Stimulated activated naive CD8-positive, alpha-beta T cell treated with anti-CD3 and anti-CD28 coated beads, Interleukin-15, amount 100 ng/mL, for 72 hours (primary cell): ENCODE data around the gene FBXO48.

ENCODE experiments used
- ATAC-seq: fragments of 150-1000 bp; cut with Tn5 transposase; 2 replicates; pipeline ENCODE4 v1.10.0; 2021; ENCODE audit warnings: mild to moderate bottlenecking, moderate library complexity
- DNase-seq, 2 donors: peaks; one replicate each; pipeline ENCODE4 v3.0.0; 2021 to 2022
- H3K27ac Mint-ChIP-seq, 2 donors: one replicate each; pipeline ENCODE4 v1.8.0; 2022; ENCODE audit warnings: mild to moderate bottlenecking in 2 of 2, mixed read lengths in 2 of 2, moderate library complexity in 2 of 2
- H3K27me3 Mint-ChIP-seq: one replicate; pipeline ENCODE4 v1.8.0; 2022; ENCODE audit warnings: mixed read lengths
- H3K4me1 Mint-ChIP-seq: one replicate; pipeline ENCODE4 v1.8.0; 2022; ENCODE audit warnings: mild to moderate bottlenecking, mixed read lengths
- H3K4me3 Mint-ChIP-seq, 2 donors: one replicate each; pipeline ENCODE4 v1.8.0; 2022; ENCODE audit warnings: mild to moderate bottlenecking in 2 of 2, mixed read lengths in 2 of 2, moderate library complexity in 1 of 2
- H3K9me3 Mint-ChIP-seq, 2 donors: one replicate each; pipeline ENCODE4 v1.8.0; 2022; ENCODE audit warnings: mixed read lengths in 2 of 2

The FBXO48 gene

DNA sequence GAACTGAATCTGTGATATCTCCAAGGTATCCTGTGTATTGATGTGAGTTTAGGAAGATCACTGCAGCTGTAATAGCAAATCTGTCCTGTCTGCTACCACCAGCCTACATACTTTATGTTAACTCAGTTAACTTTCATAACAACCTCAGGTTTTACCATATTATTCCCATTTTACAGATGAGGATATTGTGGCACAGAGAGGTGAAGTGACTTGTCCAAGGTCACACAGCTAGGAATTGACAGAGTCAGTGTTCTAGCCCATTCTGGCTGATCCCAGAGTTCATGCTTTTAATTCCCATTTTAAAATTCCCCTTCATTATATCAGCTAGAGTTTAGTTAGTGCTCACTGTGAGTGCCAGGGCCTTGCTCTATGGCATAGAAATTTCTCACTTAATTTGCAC is 52.6 kb downstream of the FBXO48 start:
- peaks cover 9% of the 10 kb centered on the region for H3K27me3 Mint-ChIP-seq
- DNase-seq (no peak), ATAC-seq (no peak)
- H3K9me3 Mint-ChIP-seq: no peaks in the 10 kb centered on the region
- no peak overlapping the region for H3K27ac Mint-ChIP-seq
- no peak overlapping the region for H3K4me3 Mint-ChIP-seq
- H3K4me1 Mint-ChIP-seq: peaks cover 29% of the 10 kb centered on the region

DNA sequence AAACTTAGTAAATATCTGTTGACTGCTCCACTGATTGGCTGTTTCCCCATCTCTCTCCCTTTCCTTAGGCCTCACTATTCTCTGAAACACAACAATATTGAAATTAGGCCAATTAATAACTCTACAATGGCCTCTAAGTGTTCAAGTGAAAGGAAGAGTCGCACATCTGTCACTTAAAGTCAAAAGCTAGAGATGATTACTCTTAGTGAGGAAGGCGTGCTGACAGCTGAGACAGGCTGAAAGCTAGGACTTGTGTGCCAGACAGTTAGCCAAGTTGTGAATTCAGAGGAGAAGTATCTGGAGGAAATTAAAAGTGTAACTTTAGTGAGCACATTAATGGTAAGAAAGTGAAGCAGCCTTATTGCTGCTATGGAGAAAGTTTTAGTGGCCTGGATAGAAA is 53.6 kb downstream of the FBXO48 start:
- peaks cover 24% of the 10 kb centered on the region for H3K4me1 Mint-ChIP-seq
- peaks cover 18% of the 10 kb centered on the region for H3K27me3 Mint-ChIP-seq
- no peak overlapping the region for H3K4me3 Mint-ChIP-seq
- DNase-seq (no peak), ATAC-seq (no peak)
- H3K9me3 Mint-ChIP-seq: peaks cover 0 to 1% of the 10 kb centered on the region in 2 donors
- H3K27ac Mint-ChIP-seq: peak overlapping the region in 1 of 2 donors; percentile 5

GRCh38 chr2:68412127-68412819 is 54.8 kb downstream of the FBXO48 start:
- no peak overlapping the region for H3K27ac Mint-ChIP-seq

DNA sequence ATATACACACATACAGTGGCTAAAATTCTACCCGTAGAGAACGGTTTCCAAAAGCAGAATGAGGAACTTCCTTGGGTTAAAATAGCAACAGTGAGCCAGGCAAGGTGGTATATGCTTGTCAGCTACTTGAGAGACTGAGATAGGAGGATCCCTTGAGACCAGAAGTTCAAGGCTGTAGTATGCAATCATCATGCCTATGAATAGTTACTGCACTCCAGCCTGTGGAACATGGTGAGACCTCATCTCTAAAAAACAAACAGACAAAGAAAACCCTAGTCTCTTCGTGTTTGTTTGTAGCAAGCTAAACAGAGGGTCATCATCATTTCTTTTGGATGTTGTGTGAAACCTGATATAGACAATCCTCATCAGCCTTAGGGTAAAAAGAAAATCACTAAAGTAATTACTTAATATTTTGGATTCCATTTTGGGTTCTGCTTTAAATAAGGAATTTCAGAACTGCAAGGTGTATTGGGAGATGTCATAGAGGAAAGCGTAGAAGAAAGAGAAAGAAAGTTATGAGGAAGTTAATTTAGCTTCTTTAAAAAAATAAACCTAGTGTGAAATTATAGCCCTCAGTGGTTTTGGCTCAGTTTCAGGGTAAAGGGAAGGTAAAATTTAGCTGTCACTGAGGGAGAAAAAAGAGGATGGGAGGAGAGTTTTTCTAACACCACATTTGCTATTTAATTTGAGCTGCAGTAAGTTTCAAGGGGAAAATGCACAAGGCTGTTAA is 55.5 kb downstream of the FBXO48 start:
- H3K27me3 Mint-ChIP-seq: peaks cover 37% of the 10 kb centered on the region

More at GRCh38 chr2:68412127-68412819, 54.8 kb downstream of the FBXO48 start:
- H3K4me3 Mint-ChIP-seq: no peak overlapping the region
- DNase-seq: no peak
- H3K4me1 Mint-ChIP-seq: peaks cover 15% of the 10 kb centered on the region
- H3K9me3 Mint-ChIP-seq: peaks cover 12 to 13% of the 10 kb centered on the region in 2 donors
- no peak for ATAC-seq
- peaks cover 30% of the 10 kb centered on the region for H3K27me3 Mint-ChIP-seq

More for the DNA sequence above, 55.5 kb downstream of the FBXO48 start:
- H3K27ac Mint-ChIP-seq: no peak overlapping the region
- H3K9me3 Mint-ChIP-seq: peaks cover 14 to 20% of the 10 kb centered on the region in 2 donors
- no peak for DNase-seq
- peaks cover 15% of the 10 kb centered on the region for H3K4me1 Mint-ChIP-seq
- ATAC-seq: no peak
- H3K4me3 Mint-ChIP-seq: no peak overlapping the region
